K562 (cell line): ENCODE measurements around the gene KRABD2.

Source experiments
- ATAC-seq: fragments of 200-7000 bp; cut with Tn5 transposase; 3 replicates; pipeline ENCODE4 v1.9.1; 2020; ENCODE audit warnings: moderate library complexity
- BruUV-seq: library from RNA; stranded (reverse); fragments of 400-500 nt; replicated peaks from 2 replicates; lab custom pipeline; 2021; lab: Mats Ljungman, UMichigan
- CTCF ChIA-PET: fragments of 300-600 bp; formaldehyde crosslinking; extraction: SDS; loops from one replicate; lab custom pipeline; 2021; ENCODE audit warnings: low intra/inter-chr PET ratio; lab: Yijun Ruan, JAX
- POLR2A ChIA-PET: fragments of 300-600, 350-650 bp; sonication (Branson Sonifier 250); formaldehyde crosslinking; extraction: SDS; loops from one replicate; lab custom pipeline; 2021; ENCODE audit warnings: antibody characterized with exemption, inconsistent platforms; lab: Yijun Ruan, JAX
- DNase-seq, 4 experiments: peaks; one replicate each; pipeline versions ENCODE4 v3.0.0 to v3.0.0-alpha.2; 2011 to 2018; ENCODE audit warnings: low spot score in 3 of 4, mixed read lengths in 3 of 4; ENCODE audit errors: extremely low read depth in 1 of 4
- FAIRE-seq: peaks from 2 replicates; lab custom pipeline; 2011; peaks lifted over from hg19 to GRCh38; lab: Jason Lieb, UNC
- H2AFZ ChIP-seq: 2 replicates; pipeline ENCODE4 v1.6.0; 2011; ENCODE audit warnings: low read depth, low read length, control low read depth, inconsistent platforms
- H3K27ac ChIP-seq: fragments of 200-600 bp; 3 replicates; pipeline ENCODE4 v1.8.0; 2011; ENCODE audit warnings: low read depth, mild to moderate bottlenecking, control low read depth, inconsistent platforms, low read length, moderate library complexity, mixed read lengths; ENCODE audit errors: extremely low read depth
- H3K27me3 ChIP-seq, 2 experiments: fragments of 300-600 bp in 1 of 2; 2 replicates in 1 of 2; 3 replicates in 1 of 2; pipeline versions ENCODE4 v1.6.0 to v1.8.0; 2011; ENCODE audit warnings: inconsistent platforms in 2 of 2, low read length in 2 of 2, mild to moderate bottlenecking in 1 of 2, mixed read lengths in 1 of 2, moderate library complexity in 1 of 2; ENCODE audit not compliant: control insufficient read depth in 2 of 2, insufficient read depth in 2 of 2
- H3K36me3 ChIP-seq: fragments of 300-600 bp; 3 replicates; pipeline ENCODE4 v1.8.0; 2011; ENCODE audit warnings: mild to moderate bottlenecking, low read length, inconsistent platforms; ENCODE audit not compliant: control insufficient read depth, insufficient read depth
- H3K4me1 ChIP-seq, 2 experiments: fragments of 200-600 bp in 1 of 2; replicated peaks in 1 of 2; 2 replicates in 1 of 2; 3 replicates in 1 of 2; pipeline versions ENCODE4 v1.5.1 to v1.8.0; 2011; ENCODE audit warnings: inconsistent platforms in 2 of 2, low read length in 2 of 2, mild to moderate bottlenecking in 1 of 2, mixed read lengths in 1 of 2, moderate library complexity in 1 of 2; ENCODE audit not compliant: control insufficient read depth in 2 of 2, insufficient read depth in 2 of 2
- H3K4me2 ChIP-seq: 2 replicates; pipeline ENCODE4 v1.6.1; 2011; ENCODE audit warnings: low read length, control low read depth, inconsistent platforms, mixed read lengths; ENCODE audit not compliant: insufficient read depth
- H3K4me3 ChIP-seq: fragments of 200-600 bp; sonication (generic), shearing (Covaris generic); 2 replicates; pipeline ENCODE4 v1.5.1; 2016; ENCODE audit warnings: control low read depth, inconsistent platforms
- H3K79me2 ChIP-seq: fragments of 200-600 bp; 3 replicates; pipeline ENCODE4 v1.8.0; 2011; ENCODE audit warnings: low read length, inconsistent platforms; ENCODE audit not compliant: control insufficient read depth, insufficient read depth
- H3K9ac ChIP-seq, 2 experiments: 2 replicates each; pipeline versions ENCODE4 v1.6.0 to v1.6.1; 2011; ENCODE audit warnings: low read depth in 2 of 2, low read length in 2 of 2, control low read depth in 1 of 2, inconsistent platforms in 1 of 2, mild to moderate bottlenecking in 1 of 2, mixed read lengths in 1 of 2; ENCODE audit not compliant: insufficient read depth in 1 of 2
- H3K9me1 ChIP-seq: one replicate; pipeline ENCODE4 v1.6.0; 2011; ENCODE audit warnings: inconsistent platforms, mild to moderate bottlenecking, low read length, moderate library complexity; ENCODE audit not compliant: control insufficient read depth, insufficient read depth
- H3K9me3 ChIP-seq: replicated peaks from 2 replicates; pipeline ENCODE4 v1.5.1; 2011; ENCODE audit warnings: low read depth, low read length, inconsistent platforms; ENCODE audit not compliant: control insufficient read depth, insufficient read depth
- H4K20me1 ChIP-seq: replicated peaks from 2 replicates; pipeline ENCODE4 v1.6.1; 2011; ENCODE audit warnings: low read length, inconsistent platforms, mixed read lengths; ENCODE audit not compliant: control insufficient read depth, insufficient read depth
- ARID1B ChIP-seq: fragments of 450-650 bp; IDR thresholded peaks from 2 replicates; pipeline ENCODE4 v1.6.1; 2016; ENCODE audit warnings: antibody characterized with exemption, mild to moderate bottlenecking, inconsistent platforms
- DPF2 ChIP-seq: fragments of 450-650 bp; IDR thresholded peaks from 2 replicates; pipeline ENCODE4 v1.6.1; 2016
- ELF4 ChIP-seq: fragments of 450-650 bp; formaldehyde crosslinking; IDR thresholded peaks from 2 replicates; pipeline ENCODE4 v1.4.0; 2022; ENCODE audit warnings: missing genetic modification characterization
- EZH2 ChIP-seq: IDR thresholded peaks from 2 replicates; pipeline ENCODE4 v1.6.1; 2012; ENCODE audit warnings: low read depth, mild to moderate bottlenecking, inconsistent platforms, low read length, borderline replicate concordance
- HNRNPK ChIP-seq: fragments of 200-400 bp; formaldehyde crosslinking; IDR thresholded peaks from one replicate; pipeline ENCODE4 v1.6.1; 2018; ENCODE audit warnings: mild to moderate bottlenecking, low read depth, low read length; ENCODE audit not compliant: poor library complexity, severe bottlenecking
- KDM5B ChIP-seq: fragments of 200-600 bp; sonication (generic); IDR thresholded peaks from 2 replicates; pipeline ENCODE4 v1.6.1; 2012; ENCODE audit warnings: low read depth, mild to moderate bottlenecking, moderate library complexity, low read length, control low read depth, inconsistent platforms; ENCODE audit not compliant: insufficient replicate concordance
- KHSRP ChIP-seq: fragments of 450-650 bp; IDR thresholded peaks from 2 replicates; pipeline ENCODE4 v1.6.1; 2017
- LARP7 ChIP-seq: fragments of 450-650 bp; IDR thresholded peaks from 2 replicates; pipeline ENCODE4 v1.6.1; 2016
- MAFK ChIP-seq: IDR thresholded peaks from 2 replicates; pipeline ENCODE4 v1.6.1; 2011; ENCODE audit warnings: low read length, improper control_type of control experiment
- MEIS2 ChIP-seq: fragments of 450-650 bp; IDR thresholded peaks from 2 replicates; pipeline ENCODE4 v1.6.1; 2014; ENCODE audit warnings: mild to moderate bottlenecking; ENCODE audit not compliant: partially characterized antibody
- MTA1 ChIP-seq: fragments of 450-650 bp; IDR thresholded peaks from 2 replicates; pipeline ENCODE4 v1.6.1; 2017; ENCODE audit warnings: borderline replicate concordance
- NONO ChIP-seq, 2 experiments: fragments of 200-400 bp in 1 of 2; fragments of 450-650 bp in 1 of 2; formaldehyde crosslinking in 1 of 2; IDR thresholded peaks; 2 replicates each; pipeline ENCODE4 v1.6.1; 2017; ENCODE audit warnings: low read depth in 2 of 2, mild to moderate bottlenecking in 2 of 2, moderate library complexity in 2 of 2, low read length in 1 of 2
- PTTG1 ChIP-seq: fragments of 450-650 bp; IDR thresholded peaks from 2 replicates; pipeline ENCODE4 v1.6.1; 2016; ENCODE audit warnings: low read depth, mild to moderate bottlenecking, missing genetic modification characterization, missing compliant biosample characterization
- RUNX1 ChIP-seq: sonication (generic); IDR thresholded peaks from 2 replicates; pipeline ENCODE4 v1.6.1; 2016; ENCODE audit warnings: antibody characterized with exemption, low read depth
- SAFB2 ChIP-seq: fragments of 200-400 bp; formaldehyde crosslinking; IDR thresholded peaks from 2 replicates; pipeline ENCODE4 v1.6.1; 2018; ENCODE audit warnings: borderline replicate concordance, low read length, low read depth, moderate library complexity; ENCODE audit not compliant: severe bottlenecking
- SP2 ChIP-seq: IDR thresholded peaks from 2 replicates; pipeline ENCODE4 v1.6.1; 2011; ENCODE audit warnings: mild to moderate bottlenecking, low read depth, low read length, moderate library complexity; ENCODE audit not compliant: poor library complexity, severe bottlenecking; ENCODE audit errors: extremely low read depth
- SPI1 ChIP-seq: IDR thresholded peaks from 2 replicates; pipeline ENCODE4 v1.6.1; 2011; ENCODE audit warnings: low read depth, low read length, control low read depth, borderline replicate concordance
- TGIF2 ChIP-seq: sonication (generic); formaldehyde crosslinking; IDR thresholded peaks from 2 replicates; pipeline ENCODE4 v1.8.1; 2022; ENCODE audit warnings: mild to moderate bottlenecking, missing genetic modification reagents, moderate library complexity
- ZNF124 ChIP-seq: sonication (generic); formaldehyde crosslinking; IDR thresholded peaks from 2 replicates; pipeline ENCODE4 v1.8.1; 2022; ENCODE audit warnings: missing genetic modification reagents
- ZNF140 ChIP-seq: fragments of 250-450 bp; sonication (Bioruptor Pico); IDR thresholded peaks from 2 replicates; pipeline ENCODE4 v1.8.0; 2021; ENCODE audit warnings: moderate library complexity, mild to moderate bottlenecking, inconsistent platforms
- ZNF217 ChIP-seq: sonication (generic); formaldehyde crosslinking; IDR thresholded peaks from 2 replicates; pipeline ENCODE4 v1.8.0; 2022; ENCODE audit warnings: mild to moderate bottlenecking, missing genetic modification reagents
- ZSCAN29 ChIP-seq: fragments of 450-650 bp; IDR thresholded peaks from 2 replicates; pipeline ENCODE4 v1.6.1; 2017
- WGBS: fragments of 100-300 bp; shearing (Covaris generic); methylation state at CpG from one replicate; pipeline ENCODE4 v1.1.6; 2016; ENCODE audit warnings: low coverage, mixed read lengths; ENCODE audit not compliant: insufficient coverage; ENCODE audit errors: missing lambda C conversion rate; 5-methylcytosine and 5-hydroxymethylcytosine counted together
- in situ Hi-C: fragments of 300-500 bp; cut with MboI; formaldehyde crosslinking; loops from 4 replicates; pipeline ENCODE4 v1.15.0; 2018; ENCODE audit warnings: inconsistent platforms, mixed read lengths
- intact Hi-C: fragments of 100-400 bp; cut with micrococcal nuclease; formaldehyde crosslinking; loops from 2 replicates; pipeline ENCODE4 v1.14.2; 2022
- TF ChIP-seq, protein P1 (sequence below): sonication (generic); formaldehyde crosslinking; IDR thresholded peaks from 2 replicates; pipeline ENCODE4 v1.8.1; 2023; ENCODE audit warnings: mild to moderate bottlenecking, missing genetic modification reagents

KRABD2 gene

DNA sequence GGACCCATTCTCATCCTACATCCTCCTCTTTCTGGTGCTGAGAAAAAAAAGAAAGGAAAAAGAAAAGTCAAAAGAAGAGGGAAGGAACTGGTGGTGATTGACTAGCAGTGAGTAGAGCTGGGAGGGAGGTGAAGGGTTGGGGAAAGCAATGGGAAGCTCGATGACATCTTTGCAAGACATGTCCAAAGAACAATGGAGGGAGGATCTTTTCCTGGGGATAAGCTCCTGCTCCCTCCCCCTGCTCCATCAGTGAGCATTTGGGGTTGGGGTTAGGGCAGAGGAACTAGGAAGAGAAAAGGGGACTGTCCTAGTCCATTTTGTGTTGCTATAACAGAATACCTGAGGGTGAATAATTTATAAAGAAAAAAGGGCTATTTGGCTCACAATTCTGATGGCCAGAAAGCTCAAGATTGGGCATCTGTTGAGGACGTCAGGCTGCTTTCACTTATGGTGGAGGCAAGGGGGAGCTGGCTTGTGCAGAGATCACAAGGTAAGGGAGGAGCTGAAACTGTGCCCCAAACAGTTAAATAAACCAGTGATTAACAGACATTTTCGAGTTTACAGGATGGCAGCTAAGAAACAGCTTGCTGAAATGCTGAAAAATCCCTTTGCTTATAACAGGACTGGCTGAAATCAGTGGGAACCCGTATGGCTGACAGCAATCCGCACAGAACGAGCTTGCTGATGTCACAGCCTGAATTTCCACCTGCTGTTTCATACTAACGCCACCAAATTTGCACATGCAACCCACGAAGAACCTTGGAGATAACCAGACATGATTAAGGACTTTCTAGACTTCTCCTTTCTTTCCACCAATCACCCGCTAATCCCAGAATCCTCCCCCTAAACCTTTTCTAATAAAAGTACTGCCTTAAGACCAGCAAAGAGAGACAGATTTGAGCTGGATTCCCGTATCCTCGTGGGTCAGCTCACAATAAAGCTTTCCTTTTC, 38.4 kb downstream of the KRABD2 start (continued):
- TF ChIP-seq ZSCAN29 = no peak
- TF ChIP-seq EZH2 = no peak
- TF ChIP-seq MAFK = no peak
- peak; percentile 76; the same call in 1 of the 2 replicates for TF ChIP-seq SPI1
- no peak; the same call in 1 of the 2 replicates for TF ChIP-seq MTA1
- peak; percentile 80 for TF ChIP-seq MEIS2
- TF ChIP-seq ZNF217 (CRISPR knock-in tag) = no peak
- no peak for TF ChIP-seq HNRNPK
- no peak for TF ChIP-seq DPF2
- no peak for TF ChIP-seq KDM5B

DNA sequence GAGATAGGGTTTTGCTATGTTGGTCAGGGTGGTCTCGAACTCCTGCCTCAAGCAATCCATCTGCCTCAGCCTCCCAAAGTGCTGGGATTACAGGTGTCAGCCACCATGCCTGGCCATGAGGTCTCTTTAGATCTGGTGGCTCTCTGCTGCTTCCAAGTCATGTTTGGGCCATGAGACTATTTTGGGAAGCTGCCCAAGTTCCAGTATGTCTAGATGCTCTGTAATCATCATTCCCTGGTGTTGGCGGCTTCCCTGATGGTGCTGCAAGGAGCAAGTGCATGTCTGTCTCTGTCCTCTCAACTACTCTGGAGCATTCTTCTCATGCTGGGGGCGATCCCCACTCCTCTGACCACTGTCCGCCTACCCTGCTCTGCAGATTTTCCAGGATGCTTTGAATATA, 43.2 kb downstream of the KRABD2 start:
- POLR2A ChIA-PET = no interaction called here
- no peaks in the 10 kb centered on the region for H3K9me3 ChIP-seq
- no peak overlapping the region for H3K27ac ChIP-seq
- no TSS peak for BruUV-seq
- no peak overlapping the region for H3K9ac ChIP-seq
- FAIRE-seq = no peak
- DNase-seq = no peak
- CTCF ChIA-PET = no interaction called here
- in situ Hi-C loops (no loop called here), intact Hi-C loops (no loop called here)
- H3K27me3 ChIP-seq = no peaks in the 10 kb centered on the region
- H2AFZ ChIP-seq = no peak overlapping the region
- no peaks in the 10 kb centered on the region for H3K79me2 ChIP-seq
- ATAC-seq = no peak
- peaks cover 4 to 6% of the 10 kb centered on the region in 2 experiments; a peak in 4 of 5 replicates for H3K4me1 ChIP-seq
- no peak overlapping the region for H3K4me3 ChIP-seq
- H3K36me3 ChIP-seq = no peaks in the 10 kb centered on the region
- no peak overlapping the region for H3K4me2 ChIP-seq
- H4K20me1 ChIP-seq = no peaks in the 10 kb centered on the region
- 59% methylated on average over 4 of the region's 4 CpGs for WGBS
- H3K9me1 ChIP-seq = no peaks in the 10 kb centered on the region
- no peak for TF ChIP-seq SP2
- no peak for TF ChIP-seq RUNX1
- no peak for TF ChIP-seq ZNF140 (CRISPR knock-in tag)
- no peak for TF ChIP-seq KHSRP
- no peak for TF ChIP-seq TGIF2 (CRISPR knock-in tag)
- TF ChIP-seq LARP7 = no peak
- TF ChIP-seq NONO (IDR thresholded peaks at IDR 0.05; ENCODE audit: low read depth in 2 of 2, low read length in 1 of 2) = no peak
- no peak for TF ChIP-seq ELF4 (CRISPR knock-in tag)
- TF ChIP-seq PTTG1 (tag) = no peak
- no peak for TF ChIP-seq ARID1B
- TF ChIP-seq, protein P1, sequence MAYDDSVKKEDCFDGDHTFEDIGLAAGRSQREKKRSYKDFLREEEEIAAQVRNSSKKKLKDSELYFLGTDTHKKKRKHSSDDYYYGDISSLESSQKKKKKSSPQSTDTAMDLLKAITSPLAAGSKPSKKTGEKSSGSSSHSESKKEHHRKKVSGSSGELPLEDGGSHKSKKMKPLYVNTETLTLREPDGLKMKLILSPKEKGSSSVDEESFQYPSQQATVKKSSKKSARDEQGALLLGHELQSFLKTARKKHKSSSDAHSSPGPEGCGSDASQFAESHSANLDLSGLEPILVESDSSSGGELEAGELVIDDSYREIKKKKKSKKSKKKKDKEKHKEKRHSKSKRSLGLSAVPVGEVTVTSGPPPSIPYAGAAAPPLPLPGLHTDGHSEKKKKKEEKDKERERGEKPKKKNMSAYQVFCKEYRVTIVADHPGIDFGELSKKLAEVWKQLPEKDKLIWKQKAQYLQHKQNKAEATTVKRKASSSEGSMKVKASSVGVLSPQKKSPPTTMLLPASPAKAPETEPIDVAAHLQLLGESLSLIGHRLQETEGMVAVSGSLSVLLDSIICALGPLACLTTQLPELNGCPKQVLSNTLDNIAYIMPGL (CRISPR knock-in tag) = no peak
- no peak for TF ChIP-seq SAFB2
- no peak for TF ChIP-seq ZNF124 (CRISPR knock-in tag)
